Mucosa of descending colon (tissue), 3 donors: ENCODE measurements around the gene TPBGL. TPM values are rescaled to one million over a fixed set of nuclear protein-coding genes. Genes with fewer than 3 reads are reported as not detected.

Experiments used
- ATAC-seq: fragments of 200-7000 bp; cut with Tn5 transposase; one replicate; pipeline ENCODE4 v1.9.1; 2020; ENCODE audit warnings: mild to moderate bottlenecking, moderate library complexity
- DNase-seq, 3 donors: peaks; one replicate each; pipeline ENCODE4 v3.0.0-alpha.2; 2020
- H3K36me3 ChIP-seq: fragments of 200-600 bp; one replicate; pipeline ENCODE4 v1.8.0; 2021; ENCODE audit warnings: low read depth, mild to moderate bottlenecking
- H3K4me1 ChIP-seq: fragments of 200-600 bp; one replicate; pipeline ENCODE4 v1.8.0; 2021; ENCODE audit warnings: low read depth, mild to moderate bottlenecking
- H3K4me3 ChIP-seq: fragments of 200-600 bp; one replicate; pipeline ENCODE4 v1.8.0; 2021; ENCODE audit warnings: mild to moderate bottlenecking
- H3K9me3 ChIP-seq: fragments of 200-600 bp; one replicate; pipeline ENCODE4 v1.8.0; 2021; ENCODE audit warnings: mild to moderate bottlenecking
- intact Hi-C, 2 donors: fragments of 100-400 bp; cut with DNase I in 1 of 2; cut with micrococcal nuclease in 1 of 2; formaldehyde crosslinking; loops; one replicate each; pipeline versions ENCODE4 v1.11.0 to v1.11.1; 2022; cut with DNase I, micrococcal nuclease
- total RNA-seq, 3 donors: library from RNA; stranded (reverse); fragmentation: NEBNext Ultra II Directional in 2 of 3; extraction: Animal tissue kit (Norgen Biotek cat#: 25700) in 2 of 3; gene quantifications; one replicate each; pipeline versions ENCODE4 v1.2.1 to v1.2.4, GENCODE V29; 2021 to 2023
- TF ChIP-seq, protein P1 (sequence below): fragments of 200-600 bp; IDR thresholded peaks from one replicate; pipeline ENCODE4 v1.8.0; 2022; ENCODE audit warnings: antibody characterized with exemption, mild to moderate bottlenecking
- donor health status: DM: no; HTN: no; CAD: no; lungs with moderate emphysema.
- donor health status: DM: no; HTN: no; CAD: no.
- donor health status: DM: no; HTN: yes; CAD: no.

TPBGL gene
- total RNA-seq, 3 donors from 2014 or later, result 0.17 to 0.57 TPM; not detected in 1

DNA sequence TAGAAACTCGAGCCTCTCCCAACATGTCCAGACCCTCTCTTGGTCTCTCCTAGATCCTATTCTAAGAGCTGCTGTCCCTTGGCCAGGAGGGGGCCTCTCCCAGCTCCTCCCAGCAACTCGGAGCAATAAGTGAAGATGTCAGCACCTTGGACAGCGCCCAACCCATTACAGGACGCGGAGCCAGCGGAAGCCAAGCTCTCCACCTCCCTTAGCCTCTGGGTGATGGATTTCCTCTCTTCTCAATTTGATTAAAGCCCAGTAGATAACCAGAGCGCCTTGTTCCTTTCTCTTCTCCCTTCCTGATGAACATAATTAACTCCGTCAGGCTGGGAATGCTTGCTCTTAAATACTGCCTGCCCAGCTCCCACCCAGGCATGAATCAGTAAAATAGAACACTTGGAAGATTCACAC lies 26.2 kb upstream of the TPBGL start:
- no peaks in the 10 kb centered on the region for H3K9me3 ChIP-seq

DNA sequence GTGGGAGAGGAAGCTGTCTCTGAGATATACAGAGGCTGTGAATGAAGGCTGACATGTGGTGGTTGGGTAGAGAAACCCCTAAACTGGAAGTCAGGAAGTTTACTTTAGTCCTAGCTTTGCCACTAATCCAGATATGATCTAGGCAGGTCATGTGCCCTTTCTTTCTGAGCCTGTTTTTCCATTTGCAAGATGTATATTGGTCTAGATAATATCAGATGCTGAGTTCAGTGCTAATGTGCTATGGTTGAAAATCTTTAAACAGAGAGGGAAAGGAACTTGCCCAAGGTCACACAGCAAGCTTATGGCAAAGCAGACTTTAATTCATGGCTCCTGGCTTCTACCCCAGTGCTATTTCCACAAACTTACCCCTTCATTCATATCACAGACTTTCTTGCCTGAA lies 25.7 kb upstream of the TPBGL start:
- DNase-seq, result no peak
- no peaks in the 10 kb centered on the region for H3K9me3 ChIP-seq
- no peaks in the 10 kb centered on the region for H3K36me3 ChIP-seq
- ATAC-seq, result no peak
- no peak overlapping the region for H3K4me3 ChIP-seq
- no peaks in the 10 kb centered on the region for H3K4me1 ChIP-seq
- intact Hi-C loops, result no loop called here
- TF ChIP-seq, protein P1, sequence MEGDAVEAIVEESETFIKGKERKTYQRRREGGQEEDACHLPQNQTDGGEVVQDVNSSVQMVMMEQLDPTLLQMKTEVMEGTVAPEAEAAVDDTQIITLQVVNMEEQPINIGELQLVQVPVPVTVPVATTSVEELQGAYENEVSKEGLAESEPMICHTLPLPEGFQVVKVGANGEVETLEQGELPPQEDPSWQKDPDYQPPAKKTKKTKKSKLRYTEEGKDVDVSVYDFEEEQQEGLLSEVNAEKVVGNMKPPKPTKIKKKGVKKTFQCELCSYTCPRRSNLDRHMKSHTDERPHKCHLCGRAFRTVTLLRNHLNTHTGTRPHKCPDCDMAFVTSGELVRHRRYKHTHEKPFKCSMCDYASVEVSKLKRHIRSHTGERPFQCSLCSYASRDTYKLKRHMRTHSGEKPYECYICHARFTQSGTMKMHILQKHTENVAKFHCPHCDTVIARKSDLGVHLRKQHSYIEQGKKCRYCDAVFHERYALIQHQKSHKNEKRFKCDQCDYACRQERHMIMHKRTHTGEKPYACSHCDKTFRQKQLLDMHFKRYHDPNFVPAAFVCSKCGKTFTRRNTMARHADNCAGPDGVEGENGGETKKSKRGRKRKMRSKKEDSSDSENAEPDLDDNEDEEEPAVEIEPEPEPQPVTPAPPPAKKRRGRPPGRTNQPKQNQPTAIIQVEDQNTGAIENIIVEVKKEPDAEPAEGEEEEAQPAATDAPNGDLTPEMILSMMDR, result no peak

More for the DNA sequence above, 26.2 kb upstream of the TPBGL start:
- DNase-seq (peak in 2 of 3 donors; percentile 78 to 95), ATAC-seq (peak; percentile 88)
- TF ChIP-seq, protein P1, result no peak
- no peak overlapping the region for H3K4me3 ChIP-seq
- intact Hi-C loops, result no loop called here
- no peaks in the 10 kb centered on the region for H3K4me1 ChIP-seq
- H3K36me3 ChIP-seq, result no peaks in the 10 kb centered on the region

DNA sequence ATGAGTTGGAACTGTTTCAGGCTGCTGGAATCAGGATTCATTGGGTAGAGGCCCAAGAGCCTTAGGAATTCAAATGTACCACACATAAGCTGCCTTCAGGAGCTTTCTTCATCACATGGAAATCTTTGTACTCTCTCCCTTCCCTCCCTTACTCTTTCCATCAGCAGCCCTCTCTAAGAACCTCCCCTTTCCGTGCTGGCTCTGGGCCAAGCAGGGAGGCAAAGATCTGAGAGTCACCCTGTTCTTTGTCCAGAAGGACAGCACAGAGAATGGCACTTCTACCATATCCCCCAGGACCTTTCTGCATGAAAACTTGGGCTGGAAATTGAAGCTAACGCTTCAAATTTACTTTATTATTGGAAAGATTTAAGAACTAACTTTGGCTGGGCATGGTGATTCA lies 20.7 kb upstream of the TPBGL start:
- Histone ChIP-seq H3K4me1 (no peaks in the 10 kb centered on the region), H3K4me3 (no peak overlapping the region), H3K9me3 (no peaks in the 10 kb centered on the region), H3K36me3 (no peaks in the 10 kb centered on the region)
- TF ChIP-seq, protein P1, result no peak
- intact Hi-C loops, result loop anchor here in 1 of 2 donors (10.0 kb wide), 1 partner anchor 85 kb away; no protein-coding TSS in a partner anchor
- no peak for ATAC-seq
- no peak for DNase-seq

DNA sequence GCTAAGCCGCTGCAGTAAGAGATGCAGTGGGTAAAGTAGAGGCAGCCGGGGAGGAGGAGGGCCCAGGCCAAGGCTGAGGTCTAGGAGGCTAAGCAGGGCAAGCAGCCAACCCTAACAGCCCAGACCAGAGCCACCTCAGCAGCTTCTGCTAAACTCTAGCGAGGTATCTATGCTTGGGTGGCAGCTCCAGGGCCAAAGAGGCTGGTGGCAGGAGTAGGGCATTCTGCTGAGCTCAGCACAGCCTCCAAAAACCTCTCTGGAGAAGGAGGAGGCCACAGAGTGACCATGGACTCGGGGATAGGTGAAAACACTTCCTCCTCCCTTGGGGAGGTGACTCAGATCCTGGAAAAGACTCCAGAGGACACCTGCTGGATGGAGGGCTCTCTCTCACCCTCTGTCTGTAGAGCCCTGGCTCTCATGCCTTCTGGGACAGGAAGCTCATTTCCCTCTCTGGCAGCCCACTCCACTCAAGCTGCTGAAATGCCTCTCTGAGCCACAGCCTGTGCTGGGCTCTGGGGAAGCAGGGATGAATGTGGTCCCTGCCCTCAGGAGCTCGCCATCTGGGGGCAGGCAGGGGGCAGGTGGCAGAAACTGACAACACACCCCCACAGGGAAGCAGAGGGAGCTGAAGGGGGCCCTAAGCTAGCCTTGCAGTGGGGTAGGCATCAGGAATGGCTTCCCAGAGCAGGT lies 16.5 kb upstream of the TPBGL start:
- intact Hi-C loops, result loop anchor here in 1 of 2 donors (10.0 kb wide), 1 partner anchor 89 kb away; no protein-coding TSS in a partner anchor
- DNase-seq (no peak), ATAC-seq (peak; percentile 59)
- Histone ChIP-seq H3K36me3 (no peaks in the 10 kb centered on the region), H3K9me3 (no peaks in the 10 kb centered on the region), H3K4me1 (no peaks in the 10 kb centered on the region), H3K4me3 (no peak overlapping the region)
- TF ChIP-seq, protein P1, result no peak

DNA sequence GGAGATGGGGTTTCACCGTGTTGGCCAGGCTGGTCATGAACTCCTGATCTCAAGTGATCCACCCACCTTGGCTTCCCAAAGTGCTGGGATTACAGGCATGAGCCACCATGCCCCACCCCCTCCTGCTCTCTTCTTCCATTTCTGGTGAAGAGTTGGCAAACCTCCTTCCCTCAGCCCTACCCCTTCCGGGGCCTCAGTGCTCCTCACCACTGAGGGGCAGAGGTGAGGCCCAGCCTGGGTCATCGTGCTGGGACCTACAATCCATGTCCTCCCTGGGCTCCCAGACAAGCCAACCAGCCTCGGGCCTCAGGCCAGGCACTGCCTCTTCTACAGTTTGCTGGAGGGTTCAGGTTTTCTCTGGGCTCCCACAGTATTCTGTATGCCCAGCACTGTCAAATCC lies 14.8 kb upstream of the TPBGL start:
- Histone ChIP-seq H3K4me3 (no peak overlapping the region), H3K4me1 (no peaks in the 10 kb centered on the region), H3K36me3 (no peaks in the 10 kb centered on the region), H3K9me3 (no peaks in the 10 kb centered on the region)
- ATAC-seq (no peak), DNase-seq (no peak)
- TF ChIP-seq, protein P1, result no peak
- intact Hi-C loops, result loop anchor here in 1 of 2 donors (10.0 kb wide), 1 partner anchor 91 kb away; no protein-coding TSS in a partner anchor
